ENCODE results near the gene STARD8. TPM values are rescaled to one million over a fixed set of nuclear protein-coding genes. Genes with fewer than 3 reads are reported as not detected.

STARD8 gene
- total RNA-seq, 2 donors from 2014 or later = 15.8 to 19.8 TPM

- Histone ChIP-seq H3K27ac (no peak overlapping the region), H3K27me3 (replicated peaks; ENCODE audit: insufficient read depth) (no peaks in the 10 kb centered on the region), H3K4me1 (ENCODE audit: control insufficient read depth in 1 of 2, low read depth in 2 of 2) (no peaks in the 10 kb centered on the region), H3K9me3 (no peaks in the 10 kb centered on the region), H3K36me3 (no peaks in the 10 kb centered on the region), H3K4me3 (no peak overlapping the region)
- ATAC-seq (ENCODE audit: insufficient number of reproducible peaks, low FRiP score, low read depth) = no peak
- no peak for DNase-seq (ENCODE audit: low spot score)
- TF ChIP-seq CTCF (IDR thresholded peaks at IDR 0.05) = no peak
Measured at GRCh38 chrX:68703369-68703768, 55.9 kb downstream of the STARD8 start.

- H3K27ac ChIP-seq = no peak overlapping the region
- no peaks in the 10 kb centered on the region for H3K4me1 ChIP-seq (ENCODE audit: control insufficient read depth in 1 of 2, low read depth in 2 of 2)
- no peak for TF ChIP-seq CTCF (IDR thresholded peaks at IDR 0.05)
- H3K36me3 ChIP-seq = no peaks in the 10 kb centered on the region
- no peak overlapping the region for H3K4me3 ChIP-seq
- no peaks in the 10 kb centered on the region for H3K27me3 ChIP-seq (replicated peaks; ENCODE audit: insufficient read depth)
- H3K9me3 ChIP-seq = no peaks in the 10 kb centered on the region
- ATAC-seq (ENCODE audit: insufficient number of reproducible peaks, low FRiP score, low read depth) (no peak), DNase-seq (ENCODE audit: low spot score) (no peak)
Measured at GRCh38 chrX:68703846-68704245, 56.4 kb downstream of the STARD8 start.

GRCh38 chrX:68705986-68706385 lies 58.5 kb downstream of the STARD8 start:
- no peaks in the 10 kb centered on the region for H3K27me3 ChIP-seq (replicated peaks; ENCODE audit: insufficient read depth)
- ATAC-seq (ENCODE audit: insufficient number of reproducible peaks, low FRiP score, low read depth) = no peak

GRCh38 chrX:68708503-68709290 lies 61.2 kb downstream of the STARD8 start:
- Histone ChIP-seq H3K27ac (no peak overlapping the region), H3K4me3 (no peak overlapping the region), H3K36me3 (no peaks in the 10 kb centered on the region), H3K4me1 (ENCODE audit: control insufficient read depth in 1 of 2, low read depth in 2 of 2) (no peaks in the 10 kb centered on the region), H3K9me3 (no peaks in the 10 kb centered on the region), H3K27me3 (replicated peaks; ENCODE audit: insufficient read depth) (no peaks in the 10 kb centered on the region)
- no peak for ATAC-seq (ENCODE audit: insufficient number of reproducible peaks, low FRiP score, low read depth)
- no peak for DNase-seq (ENCODE audit: low spot score)
- TF ChIP-seq CTCF (IDR thresholded peaks at IDR 0.05) = no peak

More at GRCh38 chrX:68705986-68706385, 58.5 kb downstream of the STARD8 start:
- Histone ChIP-seq H3K9me3 (no peaks in the 10 kb centered on the region), H3K4me3 (no peak overlapping the region), H3K27ac (no peak overlapping the region), H3K36me3 (no peaks in the 10 kb centered on the region), H3K4me1 (ENCODE audit: control insufficient read depth in 1 of 2, low read depth in 2 of 2) (no peaks in the 10 kb centered on the region)
- DNase-seq (ENCODE audit: low spot score) = no peak
- no peak for TF ChIP-seq CTCF (IDR thresholded peaks at IDR 0.05)

- peak; percentile 25 for TF ChIP-seq CTCF (IDR thresholded peaks at IDR 0.05)
- Histone ChIP-seq H3K4me3 (no peak overlapping the region), H3K4me1 (ENCODE audit: control insufficient read depth in 1 of 2, low read depth in 2 of 2) (no peaks in the 10 kb centered on the region), H3K27ac (no peak overlapping the region), H3K9me3 (no peaks in the 10 kb centered on the region), H3K36me3 (no peaks in the 10 kb centered on the region), H3K27me3 (replicated peaks; ENCODE audit: insufficient read depth) (no peaks in the 10 kb centered on the region)
- no peak for DNase-seq (ENCODE audit: low spot score)
- ATAC-seq (ENCODE audit: insufficient number of reproducible peaks, low FRiP score, low read depth) = no peak
Measured at GRCh38 chrX:68710870-68711576, 63.6 kb downstream of the STARD8 start.

Measured in thoracic aorta (tissue), 2 donors.